Endothelial cell (in vitro differentiated cells): ENCODE results near the gene CNOT8. TPM values are rescaled to one million over a fixed set of nuclear protein-coding genes. Genes with fewer than 3 reads are reported as not detected.

ENCODE experiments used
- DNase-seq: peaks from one replicate; pipeline ENCODE4 v3.0.0; 2021; ENCODE audit warnings: low spot score
- H3K27ac Mint-ChIP-seq: one replicate; pipeline ENCODE4 v1.8.0; 2021; ENCODE audit warnings: mixed read lengths, inconsistent platforms; ENCODE audit not compliant: unreplicated experiment
- H3K27me3 Mint-ChIP-seq: one replicate; pipeline ENCODE4 v1.8.0; 2021; ENCODE audit warnings: mild to moderate bottlenecking, moderate library complexity, mixed read lengths, inconsistent platforms; ENCODE audit not compliant: unreplicated experiment
- H3K36me3 Mint-ChIP-seq: one replicate; pipeline ENCODE4 v1.8.0; 2021; ENCODE audit warnings: mild to moderate bottlenecking, low read depth, mixed read lengths, inconsistent platforms; ENCODE audit not compliant: unreplicated experiment
- H3K4me1 Mint-ChIP-seq: one replicate; pipeline ENCODE4 v1.8.0; 2021; ENCODE audit warnings: mild to moderate bottlenecking, mixed read lengths, inconsistent platforms; ENCODE audit not compliant: unreplicated experiment
- H3K4me3 Mint-ChIP-seq: one replicate; pipeline ENCODE4 v1.8.0; 2021; ENCODE audit warnings: mild to moderate bottlenecking, mixed read lengths, inconsistent platforms; ENCODE audit not compliant: unreplicated experiment
- H3K9me3 Mint-ChIP-seq: one replicate; pipeline ENCODE4 v1.8.0; 2021; ENCODE audit warnings: mixed read lengths, inconsistent platforms; ENCODE audit not compliant: unreplicated experiment
- total RNA-seq: library from RNA; stranded (reverse); fragmentation: NEBNext Ultra II Directional; extraction: Animal tissue kit (Norgen Biotek cat#: 25700); gene quantifications from one replicate; pipeline ENCODE4 v1.2.1, GENCODE V29; 2021; ENCODE audit not compliant: unreplicated experiment
- TF ChIP-seq, protein P1 (sequence below): fragments of 200-600 bp; sonication (generic); IDR thresholded peaks from one replicate; pipeline ENCODE4 v1.5.0; 2021; ENCODE audit warnings: antibody characterized with exemption; ENCODE audit not compliant: unreplicated experiment

The CNOT8 gene
- total RNA-seq, 1 donor from 2014 or later, result 65.6 TPM

- Mint-ChIP-seq H3K36me3 (peaks cover 44% of the 10 kb centered on the region), H3K4me1 (peaks cover 4% of the 10 kb centered on the region), H3K4me3 (peak overlapping the region; percentile 48), H3K9me3 (no peaks in the 10 kb centered on the region), H3K27me3 (no peaks in the 10 kb centered on the region), H3K27ac (no peak overlapping the region)
- TF ChIP-seq, protein P1, sequence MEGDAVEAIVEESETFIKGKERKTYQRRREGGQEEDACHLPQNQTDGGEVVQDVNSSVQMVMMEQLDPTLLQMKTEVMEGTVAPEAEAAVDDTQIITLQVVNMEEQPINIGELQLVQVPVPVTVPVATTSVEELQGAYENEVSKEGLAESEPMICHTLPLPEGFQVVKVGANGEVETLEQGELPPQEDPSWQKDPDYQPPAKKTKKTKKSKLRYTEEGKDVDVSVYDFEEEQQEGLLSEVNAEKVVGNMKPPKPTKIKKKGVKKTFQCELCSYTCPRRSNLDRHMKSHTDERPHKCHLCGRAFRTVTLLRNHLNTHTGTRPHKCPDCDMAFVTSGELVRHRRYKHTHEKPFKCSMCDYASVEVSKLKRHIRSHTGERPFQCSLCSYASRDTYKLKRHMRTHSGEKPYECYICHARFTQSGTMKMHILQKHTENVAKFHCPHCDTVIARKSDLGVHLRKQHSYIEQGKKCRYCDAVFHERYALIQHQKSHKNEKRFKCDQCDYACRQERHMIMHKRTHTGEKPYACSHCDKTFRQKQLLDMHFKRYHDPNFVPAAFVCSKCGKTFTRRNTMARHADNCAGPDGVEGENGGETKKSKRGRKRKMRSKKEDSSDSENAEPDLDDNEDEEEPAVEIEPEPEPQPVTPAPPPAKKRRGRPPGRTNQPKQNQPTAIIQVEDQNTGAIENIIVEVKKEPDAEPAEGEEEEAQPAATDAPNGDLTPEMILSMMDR, result no peak
- no peak for DNase-seq
These were observed 35.0 kb downstream of the CNOT8 start for GRCh38 chr5:154893381-154893780.

GRCh38 chr5:154895606-154896561 is 37.5 kb downstream of the CNOT8 start:
- Mint-ChIP-seq H3K36me3 (peaks cover 36% of the 10 kb centered on the region), H3K27ac (no peak overlapping the region)

DNA sequence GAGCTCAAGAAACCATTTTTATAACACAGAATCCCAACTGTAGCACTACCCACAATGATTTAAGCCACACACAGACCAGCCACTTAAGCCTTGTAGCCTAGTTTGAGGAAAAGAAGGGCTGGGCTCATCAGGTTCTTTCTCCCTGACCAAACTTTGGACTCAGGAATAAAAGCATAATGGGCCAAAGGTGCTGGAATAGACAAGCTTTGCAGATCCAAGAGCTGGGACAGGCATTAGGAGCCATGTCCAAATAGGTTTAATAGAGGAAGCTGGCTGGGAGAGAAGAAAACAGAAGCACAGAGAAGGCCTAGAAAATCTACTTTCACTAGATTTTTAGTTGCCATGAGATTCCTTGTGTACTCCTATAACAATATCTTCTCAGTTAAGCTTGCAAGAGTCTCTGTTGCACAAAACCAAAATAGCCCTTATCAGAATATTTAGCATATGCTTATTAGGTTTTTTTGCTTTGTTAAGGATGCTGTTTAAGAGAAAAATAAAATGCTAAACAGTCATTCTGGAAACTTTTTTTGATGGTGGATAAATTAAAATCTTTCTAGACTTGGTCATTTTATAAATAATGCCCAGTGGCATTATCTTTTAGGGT is 38.2 kb downstream of the CNOT8 start:
- H3K27ac Mint-ChIP-seq, result no peak overlapping the region
- TF ChIP-seq, protein P1, result no peak
- no peak for DNase-seq
- peaks cover 16% of the 10 kb centered on the region for H3K4me1 Mint-ChIP-seq
- H3K36me3 Mint-ChIP-seq, result peaks cover 28% of the 10 kb centered on the region
- no peaks in the 10 kb centered on the region for H3K9me3 Mint-ChIP-seq
- no peak overlapping the region for H3K4me3 Mint-ChIP-seq
- no peaks in the 10 kb centered on the region for H3K27me3 Mint-ChIP-seq

More at GRCh38 chr5:154895606-154896561, 37.5 kb downstream of the CNOT8 start:
- Mint-ChIP-seq H3K27me3 (no peaks in the 10 kb centered on the region), H3K4me3 (no peak overlapping the region), H3K4me1 (peaks cover 14% of the 10 kb centered on the region), H3K9me3 (no peaks in the 10 kb centered on the region)
- no peak for DNase-seq
- TF ChIP-seq, protein P1, result no peak

DNA sequence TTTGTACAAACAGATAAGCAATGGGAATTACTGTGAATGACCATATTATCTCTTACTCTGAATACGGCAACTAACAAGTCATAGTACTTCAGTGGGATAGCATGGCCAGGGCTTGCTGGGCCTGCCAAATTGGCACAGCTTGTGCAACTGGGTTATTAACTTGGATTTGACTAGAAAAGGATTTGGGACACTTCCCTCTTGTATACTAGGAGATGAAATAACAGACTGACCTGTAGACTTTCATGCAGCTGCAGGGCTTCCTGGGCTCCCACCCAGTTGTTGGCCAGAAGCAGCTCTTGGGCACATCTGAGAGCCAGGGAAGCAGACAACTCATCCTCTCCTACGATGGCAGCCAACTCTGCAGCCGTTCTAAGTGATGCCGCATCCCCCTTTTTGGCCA is 39.8 kb downstream of the CNOT8 start:
- peaks cover 28% of the 10 kb centered on the region for H3K36me3 Mint-ChIP-seq
- peaks cover 13% of the 10 kb centered on the region for H3K4me1 Mint-ChIP-seq
- no peaks in the 10 kb centered on the region for H3K27me3 Mint-ChIP-seq
- H3K27ac Mint-ChIP-seq, result no peak overlapping the region
- TF ChIP-seq, protein P1, result no peak
- H3K9me3 Mint-ChIP-seq, result no peaks in the 10 kb centered on the region
- no peak for DNase-seq
- no peak overlapping the region for H3K4me3 Mint-ChIP-seq
